Measurements from ENCODE around the gene OR13H1. TPM values are rescaled to one million over a fixed set of nuclear protein-coding genes. Genes with fewer than 3 reads are reported as not detected.

Gene OR13H1
- total and polyA plus RNA-seq, 2 of the 4 experiments (the other 2 are of a cell fraction), result not detected

- WGBS, 2 experiments (ENCODE audit: extremely low coverage in 2 of 2, insufficient read length in 1 of 2), result no CpG with 5 or more reads among the region's 4 CpGs
- H3K56ac ChIP-seq (ENCODE audit: extremely low read depth, insufficient read depth, low read length), result no peak overlapping the region
- no peak overlapping the region for H4K8ac ChIP-seq (ENCODE audit: low read depth in 2 of 2, low read length in 2 of 2)
- H3K14ac ChIP-seq (replicated peaks; ENCODE audit: low read depth, low read length), result no peak overlapping the region
- no peak overlapping the region for H3K18ac ChIP-seq (ENCODE audit: low read depth, low read length)
- H4K91ac ChIP-seq (ENCODE audit: insufficient read depth, low read depth, low read length), result no peak overlapping the region
- BruUV-seq (replicated peaks), result no TSS peak
- no peak overlapping the region for H4K5ac ChIP-seq (ENCODE audit: low read depth, low read length)
- no peak overlapping the region for H2AK5ac ChIP-seq (ENCODE audit: low read depth, low read length)
- no peak overlapping the region for H2BK5ac ChIP-seq (ENCODE audit: low read depth, low read length, poor library complexity, severe bottlenecking)
- no peak overlapping the region for H2BK15ac ChIP-seq (ENCODE audit: low read depth, low read length)
- ChIA-PET POLR2A (ENCODE audit: unreplicated experiment) (no interaction called here), CTCF (no interaction called here)
- no peak overlapping the region for H3K4me2 ChIP-seq (ENCODE audit: low read depth, low read length)
- in situ Hi-C loops (cut with MboI; ENCODE audit: low sequenced_read_pairs) (no loop called here), dilution Hi-C loops (cut with HindIII; ENCODE audit: low sequenced_read_pairs, unreplicated experiment) (no loop called here), intact Hi-C loops (cut with micrococcal nuclease) (no loop called here)
- no peaks in the 10 kb centered on the region for H3K36me3 ChIP-seq (ENCODE audit: control insufficient read depth, insufficient read depth, low read length)
- H3K4me1 ChIP-seq (ENCODE audit: control insufficient read depth, insufficient read depth, low read length), result no peaks in the 10 kb centered on the region
- H3K23ac ChIP-seq (ENCODE audit: low read depth, low read length), result no peak overlapping the region
- no peak overlapping the region for H2BK20ac ChIP-seq (ENCODE audit: low read depth, low read length)
- H2AK9ac ChIP-seq (replicated peaks; ENCODE audit: low read depth, low read length, poor library complexity), result no peak overlapping the region
- H2BK120ac ChIP-seq (ENCODE audit: low read depth, low read length), result no peak overlapping the region
- H3K9me1 ChIP-seq (ENCODE audit: insufficient read depth, low read length), result no peaks in the 10 kb centered on the region
- TF ChIP-seq BHLHE40 (IDR thresholded peaks at IDR 0.05; ENCODE audit: low read depth, low read length) (no peak), FOS (IDR thresholded peaks at IDR 0.05; ENCODE audit: low read depth, low read length) (no peak), SMC3 (IDR thresholded peaks at IDR 0.05; ENCODE audit: low read depth, low read length) (no peak), MXI1 (IDR thresholded peaks at IDR 0.05; ENCODE audit: borderline replicate concordance, low read depth, low read length) (no peak), NFE2L2 (IDR thresholded peaks at IDR 0.05; ENCODE audit: low read depth, low read length) (no peak), MAZ (IDR thresholded peaks at IDR 0.05; ENCODE audit: borderline replicate concordance, low read depth, low read length) (no peak), RFX5 (IDR thresholded peaks at IDR 0.05; ENCODE audit: low read depth, low read length) (no peak), CEBPB (IDR thresholded peaks at IDR 0.05; ENCODE audit: low read depth, low read length) (no peak), ELK1 (IDR thresholded peaks at IDR 0.05; ENCODE audit: borderline replicate concordance, low read depth, low read length) (no peak), RAD21 (IDR thresholded peaks at IDR 0.05; ENCODE audit: low read length) (no peak), CHD1 (IDR thresholded peaks at IDR 0.05; ENCODE audit: low read depth, low read length) (no peak), POLR2A (IDR thresholded peaks at IDR 0.05; ENCODE audit: low read depth, low read length) (no peak), RCOR1 (IDR thresholded peaks at IDR 0.05; ENCODE audit: insufficient replicate concordance, low read length) (no peak), USF2 (IDR thresholded peaks at IDR 0.05; ENCODE audit: low read depth, low read length) (no peak), CTCF (conservative IDR thresholded peaks at IDR 0.05; ENCODE audit: low read depth, low read length) (no peak), MAFK (IDR thresholded peaks at IDR 0.05; ENCODE audit: low read depth, low read length) (no peak)
- 0 out of 2 replicates have a peak, but pooled peaks cover 2% of the 10 kb centered on the region for H3K9me3 ChIP-seq (ENCODE audit: control insufficient read depth, insufficient read depth, low read length)
- no peak for DNase-seq
- ATAC-seq (ENCODE audit: low read depth), result no peak
- no peak overlapping the region for H3K27ac ChIP-seq (ENCODE audit: insufficient read depth, low read length)
- H3K79me1 ChIP-seq (ENCODE audit: low read depth in 1 of 2, low read length in 2 of 2), result no peaks in the 10 kb centered on the region
- H3K4me3 ChIP-seq (ENCODE audit: insufficient read depth, low read depth, low read length), result no peak overlapping the region
- no peak overlapping the region for H3K4ac ChIP-seq (ENCODE audit: low read depth, low read length)
- H4K20me1 ChIP-seq (ENCODE audit: insufficient read depth, low read length), result no peaks in the 10 kb centered on the region
- H3K27me3 ChIP-seq (ENCODE audit: control insufficient read depth, insufficient read depth, low read length), result no peaks in the 10 kb centered on the region; the same call in 1 of the 2 replicates
- no peak overlapping the region for H2AFZ ChIP-seq (replicated peaks; ENCODE audit: low read length, poor library complexity)
- no peak overlapping the region for H3K9ac ChIP-seq (ENCODE audit: low read depth, low read length)
These were observed 22.0 kb downstream of the OR13H1 start for GRCh38 chrX:131565909-131566308.
